IPS-20b (cell line): Measurements from ENCODE around the gene TBX18.

Experiments
- H3K27ac ChIP-seq: one replicate; pipeline ENCODE4 v1.5.1; 2013; ENCODE audit warnings: low read length
- H3K27me3 ChIP-seq: 2 replicates; pipeline ENCODE4 v1.6.1; 2013; ENCODE audit warnings: mild to moderate bottlenecking, low read length, inconsistent platforms; ENCODE audit not compliant: insufficient read depth
- H3K36me3 ChIP-seq: 2 replicates; pipeline ENCODE4 v1.6.1; 2013; ENCODE audit warnings: low read depth, mild to moderate bottlenecking, inconsistent platforms, low read length, moderate library complexity; ENCODE audit not compliant: insufficient read depth
- H3K4me1 ChIP-seq: 2 replicates; pipeline ENCODE4 v1.6.1; 2013; ENCODE audit warnings: mild to moderate bottlenecking, control low read depth, inconsistent platforms, low read length, moderate library complexity; ENCODE audit not compliant: insufficient read depth
- H3K4me3 ChIP-seq: 2 replicates; pipeline ENCODE4 v1.5.1; 2013; ENCODE audit warnings: mild to moderate bottlenecking, low read length, inconsistent platforms
- H3K9ac ChIP-seq: 2 replicates; pipeline ENCODE4 v1.6.1; 2013; ENCODE audit warnings: low read depth, mild to moderate bottlenecking, inconsistent platforms, low read length, moderate library complexity
- H3K9me3 ChIP-seq: 2 replicates; pipeline ENCODE4 v1.6.1; 2013; ENCODE audit warnings: mild to moderate bottlenecking, low read depth, low read length, inconsistent platforms; ENCODE audit not compliant: insufficient read depth

TBX18 gene

DNA sequence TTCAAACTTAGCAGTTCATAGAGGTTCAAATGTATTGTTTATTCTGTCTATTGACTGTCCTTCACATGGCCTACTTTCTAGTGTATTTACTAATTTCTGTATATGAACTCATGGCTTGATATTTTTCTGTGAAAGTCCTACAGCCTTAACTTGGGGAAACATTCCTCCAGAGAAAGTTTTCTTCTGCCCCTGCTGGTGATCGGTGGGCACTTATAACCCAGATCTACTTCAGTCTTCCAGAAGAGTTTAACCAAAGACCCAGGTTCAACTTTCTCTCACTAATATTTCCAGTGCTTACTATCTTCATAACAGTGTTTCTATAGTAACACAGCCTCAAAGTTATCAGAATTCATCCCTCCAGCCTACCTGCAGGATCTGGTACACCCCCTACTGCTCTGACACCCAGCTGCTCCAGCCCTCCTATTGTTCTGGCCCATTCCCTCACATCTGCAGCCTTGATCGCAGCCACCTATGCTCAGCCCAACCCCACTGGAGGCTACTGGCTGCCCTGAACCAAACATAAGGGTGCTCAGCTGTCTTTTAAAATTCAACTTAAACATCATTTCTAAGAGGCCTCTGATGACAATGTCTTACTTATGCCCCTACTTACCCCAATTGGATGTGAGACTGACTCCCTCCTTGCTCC is 72.3 kb downstream of the TBX18 start:
- H3K9me3 ChIP-seq, result no peaks in the 10 kb centered on the region
- no peaks in the 10 kb centered on the region for H3K36me3 ChIP-seq
- H3K4me1 ChIP-seq, result peaks cover 5% of the 10 kb centered on the region; the same call in 1 of the 2 replicates
- H3K4me3 ChIP-seq, result no peak overlapping the region
- no peaks in the 10 kb centered on the region for H3K27me3 ChIP-seq
- no peak overlapping the region for H3K9ac ChIP-seq
- H3K27ac ChIP-seq, result no peak overlapping the region

DNA sequence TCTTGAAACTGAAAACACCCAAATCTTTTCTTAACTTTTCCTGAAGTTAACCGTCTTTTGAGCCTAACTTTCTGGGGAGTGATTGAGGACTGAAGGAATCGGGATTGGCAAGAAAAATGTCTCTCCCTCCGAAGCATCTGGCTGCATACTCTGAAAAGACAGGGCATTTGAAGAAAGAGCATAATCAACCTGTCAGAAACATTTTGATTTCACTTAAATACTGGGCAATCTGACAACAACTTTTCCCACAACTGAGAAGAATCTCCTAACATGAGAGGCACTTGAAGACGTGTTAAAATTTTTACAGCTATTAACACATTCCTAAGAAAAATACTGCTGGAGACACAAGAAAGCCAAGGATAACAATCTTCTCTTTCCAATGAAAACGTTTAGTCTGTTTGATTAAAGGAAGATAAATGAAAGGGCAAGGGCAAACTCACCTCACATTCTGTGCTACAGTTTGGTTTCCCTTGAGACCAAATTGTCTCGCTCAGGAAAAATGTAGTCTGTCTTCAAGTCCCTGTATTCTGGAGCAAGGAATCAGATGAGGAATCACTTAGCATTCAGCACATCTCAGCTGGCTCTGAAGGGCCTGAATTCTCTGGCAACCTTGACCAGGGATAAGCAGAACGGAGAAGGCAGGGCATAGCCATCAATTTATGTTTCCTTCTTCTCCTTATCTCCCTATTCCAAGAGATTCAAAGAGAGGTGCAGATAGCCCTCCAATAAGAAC is 76.1 kb downstream of the TBX18 start:
- Histone ChIP-seq H3K4me3 (no peak overlapping the region), H3K27me3 (no peaks in the 10 kb centered on the region), H3K4me1 (peaks cover 5% of the 10 kb centered on the region; the same call in 1 of the 2 replicates), H3K27ac (no peak overlapping the region), H3K9ac (no peak overlapping the region), H3K9me3 (no peaks in the 10 kb centered on the region), H3K36me3 (no peaks in the 10 kb centered on the region)

DNA sequence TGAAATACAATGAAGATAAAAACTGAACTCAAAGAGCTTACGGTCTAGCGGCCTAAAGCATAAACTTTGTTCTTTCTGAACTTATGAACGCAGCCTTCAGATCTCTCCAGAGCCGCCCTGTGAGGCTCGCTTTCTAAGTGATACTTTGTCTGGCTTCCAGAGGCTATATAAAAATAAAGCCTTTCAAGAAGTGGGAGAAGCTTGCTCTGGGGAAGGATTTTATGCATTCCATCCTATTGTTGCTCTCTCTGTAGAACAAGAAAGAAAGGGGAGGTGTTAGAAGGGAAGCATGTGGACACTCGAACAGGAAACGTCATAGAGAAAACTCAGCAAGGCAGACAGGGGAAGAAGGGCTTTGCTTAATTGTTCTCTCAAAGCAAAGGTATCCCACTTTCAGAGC is 77.0 kb downstream of the TBX18 start:
- Histone ChIP-seq H3K9me3 (no peaks in the 10 kb centered on the region), H3K27ac (no peak overlapping the region), H3K36me3 (no peaks in the 10 kb centered on the region), H3K9ac (no peak overlapping the region), H3K4me1 (peaks cover 5% of the 10 kb centered on the region; the same call in 1 of the 2 replicates), H3K27me3 (no peaks in the 10 kb centered on the region), H3K4me3 (no peak overlapping the region)

DNA sequence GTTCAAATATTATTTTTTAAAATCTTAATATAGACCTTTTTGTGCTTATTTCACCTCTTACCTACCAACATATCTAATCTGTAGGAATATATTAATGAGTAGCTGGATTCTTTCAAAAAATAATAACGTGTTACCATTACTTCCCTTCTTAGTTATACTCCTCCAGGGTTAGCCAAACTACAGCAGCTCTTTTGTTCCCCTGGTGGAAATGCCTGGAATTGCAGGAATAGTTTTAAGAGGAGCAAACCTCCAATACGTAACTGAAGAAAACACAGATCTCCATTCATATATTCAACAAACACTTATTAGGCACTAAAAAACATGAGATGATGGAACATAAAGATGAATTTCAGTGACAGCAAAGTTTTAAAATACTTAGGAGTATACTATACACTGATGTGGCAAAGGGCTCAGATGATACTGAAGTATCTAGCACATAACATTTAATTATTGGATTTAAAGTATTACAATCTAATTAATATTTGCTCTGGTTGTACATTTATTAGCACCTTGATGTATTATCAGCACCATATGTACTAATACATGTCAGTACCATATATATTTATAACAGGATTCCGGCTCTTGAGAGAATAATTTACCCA is 78.3 kb downstream of the TBX18 start:
- no peaks in the 10 kb centered on the region for H3K9me3 ChIP-seq
- no peak overlapping the region for H3K4me3 ChIP-seq
- no peaks in the 10 kb centered on the region for H3K27me3 ChIP-seq

DNA sequence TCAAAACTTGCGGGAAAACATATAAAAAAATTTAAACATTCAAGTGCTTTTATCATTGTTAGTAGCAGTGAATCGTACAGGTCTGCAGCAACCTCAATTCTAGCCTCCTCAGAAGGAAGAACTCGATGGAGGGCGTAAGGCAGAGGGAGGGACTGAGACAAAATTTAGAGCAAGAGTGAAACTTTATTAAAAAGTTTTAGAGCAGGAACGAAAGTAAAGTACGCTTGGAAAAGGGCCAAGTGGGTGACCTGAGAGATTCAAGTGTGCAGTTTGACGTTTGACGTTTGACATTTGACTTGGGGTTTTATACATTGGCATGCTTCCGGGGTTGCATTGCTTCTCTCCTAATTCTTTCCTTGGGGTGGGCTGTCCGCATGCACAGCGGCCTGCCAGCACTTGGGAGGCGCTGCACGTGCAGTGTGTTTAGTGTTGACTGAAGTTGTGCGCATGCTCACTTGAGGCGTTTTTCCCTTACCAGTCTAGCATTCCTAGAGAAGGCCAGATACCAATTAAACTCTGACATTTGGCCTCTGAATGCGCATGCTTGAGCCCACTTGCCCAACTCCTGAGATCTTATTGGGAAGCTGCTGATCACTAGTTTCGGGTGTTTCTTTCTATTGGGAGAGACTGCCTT is 82.6 kb downstream of the TBX18 start:
- H3K9ac ChIP-seq, result no peak overlapping the region

More for the DNA sequence above, 78.3 kb downstream of the TBX18 start:
- no peaks in the 10 kb centered on the region for H3K36me3 ChIP-seq
- peaks cover 5% of the 10 kb centered on the region; the same call in 1 of the 2 replicates for H3K4me1 ChIP-seq
- no peak overlapping the region for H3K9ac ChIP-seq
- H3K27ac ChIP-seq, result no peak overlapping the region

DNA sequence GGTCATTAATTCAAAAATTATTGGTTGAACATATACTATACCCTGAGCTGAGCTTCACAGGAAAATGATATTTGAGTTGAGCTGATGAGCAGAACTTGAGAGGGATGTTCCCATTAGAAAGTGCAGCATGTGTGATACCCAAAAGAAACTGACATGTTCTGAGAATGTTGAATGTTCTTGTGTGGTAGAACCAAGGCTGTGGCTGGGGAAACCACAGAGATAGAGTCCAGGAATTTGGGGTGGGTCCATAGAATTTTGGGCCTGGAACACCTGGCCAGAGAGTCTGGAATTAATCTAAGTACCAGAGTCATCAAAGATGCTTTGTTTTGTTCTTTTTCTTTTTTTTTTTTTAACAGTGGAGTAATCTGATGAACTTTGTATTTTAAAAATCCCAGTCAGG is 88.7 kb downstream of the TBX18 start:
- H3K27me3 ChIP-seq, result no peaks in the 10 kb centered on the region

More for the DNA sequence above, 82.6 kb downstream of the TBX18 start:
- no peaks in the 10 kb centered on the region for H3K4me1 ChIP-seq
- H3K36me3 ChIP-seq, result no peaks in the 10 kb centered on the region
- H3K9me3 ChIP-seq, result no peaks in the 10 kb centered on the region
- no peak overlapping the region for H3K27ac ChIP-seq
- H3K4me3 ChIP-seq, result no peak overlapping the region
- H3K27me3 ChIP-seq, result no peaks in the 10 kb centered on the region

DNA sequence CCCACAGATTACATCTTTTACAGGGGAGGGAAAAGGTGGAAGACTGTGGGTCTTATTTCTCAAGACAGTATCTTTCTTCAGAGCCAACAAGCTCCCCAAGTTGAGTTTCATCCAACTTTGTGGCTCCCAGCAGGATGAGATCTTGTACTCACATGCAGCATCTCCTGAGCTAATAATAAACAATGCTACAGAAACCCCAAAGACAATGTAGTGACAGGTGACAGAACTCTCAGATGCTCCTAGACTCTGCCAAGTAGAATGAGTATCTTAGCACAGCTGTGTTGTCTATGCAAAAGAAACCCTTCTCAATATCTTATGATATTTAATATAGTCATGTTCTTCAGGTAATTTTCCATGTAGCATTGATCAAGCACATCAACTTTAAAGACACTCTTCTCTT is 90.0 kb downstream of the TBX18 start:
- Histone ChIP-seq H3K4me1 (no peaks in the 10 kb centered on the region), H3K27me3 (no peaks in the 10 kb centered on the region), H3K4me3 (no peak overlapping the region), H3K27ac (no peak overlapping the region), H3K36me3 (no peaks in the 10 kb centered on the region), H3K9me3 (no peaks in the 10 kb centered on the region), H3K9ac (no peak overlapping the region)

More for the DNA sequence above, 88.7 kb downstream of the TBX18 start:
- no peaks in the 10 kb centered on the region for H3K36me3 ChIP-seq
- no peak overlapping the region for H3K9ac ChIP-seq
- H3K4me3 ChIP-seq, result no peak overlapping the region
- H3K4me1 ChIP-seq, result no peaks in the 10 kb centered on the region
- H3K9me3 ChIP-seq, result no peaks in the 10 kb centered on the region
- no peak overlapping the region for H3K27ac ChIP-seq

DNA sequence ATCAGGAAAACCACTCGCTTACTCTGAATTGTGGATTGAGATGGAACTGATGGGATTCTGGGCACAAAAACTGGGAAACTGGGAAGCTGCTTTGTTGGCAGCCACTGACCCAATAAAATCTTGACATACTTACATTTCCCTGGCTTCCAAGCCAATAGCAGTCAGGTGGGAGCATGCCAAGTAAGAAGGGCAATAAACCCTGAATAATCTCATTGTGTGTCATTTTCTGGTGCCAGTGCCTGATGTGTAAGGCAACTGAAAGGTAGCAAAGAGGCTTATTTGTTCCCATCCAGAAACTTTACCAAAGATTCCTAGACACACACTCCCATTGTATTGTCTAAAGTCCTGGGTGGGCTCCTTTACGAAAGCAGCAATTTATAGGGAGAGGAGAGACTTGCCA is 93.2 kb downstream of the TBX18 start:
- Histone ChIP-seq H3K4me3 (no peak overlapping the region), H3K9ac (no peak overlapping the region)

DNA sequence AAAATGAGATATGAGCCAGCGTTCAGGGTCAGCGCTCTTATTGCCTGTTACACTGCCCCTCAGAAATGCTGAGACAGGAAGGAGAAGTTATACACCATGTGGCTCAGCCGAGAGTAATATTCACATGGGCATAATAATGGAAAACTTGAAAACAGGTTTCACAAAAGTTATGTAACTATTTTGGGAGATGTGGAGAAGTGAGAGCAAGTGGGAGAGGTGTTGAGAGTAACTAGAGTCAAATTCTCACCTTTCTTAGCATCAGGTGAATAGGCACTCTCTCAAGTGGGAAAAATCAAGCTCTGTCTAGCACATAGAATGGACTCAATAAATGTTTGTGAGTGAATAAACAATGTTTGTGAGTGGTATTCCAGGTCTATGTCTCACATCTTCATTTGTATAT is 94.5 kb downstream of the TBX18 start:
- no peak overlapping the region for H3K27ac ChIP-seq
- no peaks in the 10 kb centered on the region; the same call in 1 of the 2 replicates for H3K4me1 ChIP-seq
- no peaks in the 10 kb centered on the region for H3K9me3 ChIP-seq
- H3K36me3 ChIP-seq, result no peaks in the 10 kb centered on the region
- H3K4me3 ChIP-seq, result no peak overlapping the region
- no peak overlapping the region for H3K9ac ChIP-seq
- no peaks in the 10 kb centered on the region for H3K27me3 ChIP-seq

More for the DNA sequence above, 93.2 kb downstream of the TBX18 start:
- Histone ChIP-seq H3K4me1 (no peaks in the 10 kb centered on the region; the same call in 1 of the 2 replicates), H3K36me3 (no peaks in the 10 kb centered on the region), H3K9me3 (no peaks in the 10 kb centered on the region), H3K27me3 (no peaks in the 10 kb centered on the region), H3K27ac (no peak overlapping the region)

DNA sequence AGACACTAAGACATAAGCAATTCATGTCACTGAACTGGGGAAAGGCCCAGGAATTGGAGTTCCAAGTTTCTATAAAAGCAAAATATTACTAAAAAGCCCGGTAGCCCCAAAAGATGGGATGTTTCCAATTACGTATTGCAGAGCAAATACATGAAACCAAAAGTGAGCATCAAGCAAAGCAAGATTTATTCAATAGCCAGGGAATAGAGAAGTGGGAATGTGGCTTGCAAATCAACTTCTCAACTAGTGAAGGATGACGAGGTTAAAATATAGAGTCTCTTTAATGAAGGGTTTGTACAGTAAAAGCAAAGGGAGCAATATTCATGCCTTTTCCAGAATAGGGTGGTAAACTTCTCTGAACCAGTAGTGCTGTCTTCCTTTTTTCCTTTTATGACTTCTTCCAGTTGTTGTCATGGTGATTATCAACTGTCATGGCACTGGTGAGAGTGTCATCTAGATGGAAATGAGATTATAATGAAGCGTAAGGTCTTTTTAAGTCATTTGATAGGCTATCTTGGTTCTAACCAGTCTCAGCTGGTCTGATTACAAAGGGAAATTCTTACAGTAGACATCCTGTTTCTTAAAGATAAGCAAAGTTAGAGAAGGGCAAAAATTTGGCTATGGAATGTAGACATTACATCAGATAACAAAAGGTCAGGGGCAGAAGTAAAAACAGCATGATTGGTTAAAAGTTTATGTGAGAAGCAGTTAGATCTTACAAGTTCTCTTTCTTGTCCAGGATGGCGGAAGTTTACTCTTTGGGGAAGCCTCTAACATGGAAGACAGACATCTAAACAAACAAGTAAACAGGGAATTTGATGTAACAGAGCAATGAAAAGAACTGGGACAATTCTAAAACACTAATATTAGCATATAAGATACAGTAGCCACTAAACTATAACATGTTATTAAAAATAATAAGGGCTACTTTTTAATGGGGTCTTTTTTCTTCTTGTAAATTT is 96.9 kb downstream of the TBX18 start:
- H3K36me3 ChIP-seq, result no peaks in the 10 kb centered on the region
- no peak overlapping the region for H3K27ac ChIP-seq
- no peaks in the 10 kb centered on the region for H3K9me3 ChIP-seq

DNA sequence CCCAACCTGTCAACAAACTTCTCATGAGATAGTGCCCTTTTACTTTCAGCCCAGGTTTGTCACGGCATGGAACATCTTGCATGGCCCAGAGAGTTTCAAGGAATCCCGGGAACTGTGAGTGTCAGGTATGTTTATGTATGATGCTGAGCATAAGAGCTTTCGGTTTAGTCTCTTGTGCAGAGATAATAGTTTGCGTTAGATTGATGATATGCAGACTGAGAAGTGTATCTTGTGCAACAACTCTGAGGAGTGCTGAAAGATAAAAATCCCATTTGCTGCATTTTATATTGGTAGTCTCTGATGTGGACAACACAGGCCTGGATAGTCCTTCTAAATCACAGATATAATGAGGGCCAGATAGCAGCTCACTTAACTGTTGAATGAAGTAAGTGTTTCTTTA is 99.0 kb downstream of the TBX18 start:
- no peak overlapping the region for H3K27ac ChIP-seq
- no peaks in the 10 kb centered on the region for H3K36me3 ChIP-seq
- no peaks in the 10 kb centered on the region; the same call in 1 of the 2 replicates for H3K4me1 ChIP-seq
- no peak overlapping the region for H3K9ac ChIP-seq
- H3K27me3 ChIP-seq, result no peaks in the 10 kb centered on the region
- H3K4me3 ChIP-seq, result no peak overlapping the region
- no peaks in the 10 kb centered on the region for H3K9me3 ChIP-seq

More for the DNA sequence above, 96.9 kb downstream of the TBX18 start:
- H3K9ac ChIP-seq, result no peak overlapping the region
- H3K4me1 ChIP-seq, result no peaks in the 10 kb centered on the region; the same call in 1 of the 2 replicates
- no peaks in the 10 kb centered on the region for H3K27me3 ChIP-seq
- no peak overlapping the region for H3K4me3 ChIP-seq
